ENCODE results near the gene PDZD2.
"Not testable (repeated sequence)": the region's sequence is repeated elsewhere in the genome, so short reads cannot be mapped to it uniquely, and the experiment has no call there.

DNA sequence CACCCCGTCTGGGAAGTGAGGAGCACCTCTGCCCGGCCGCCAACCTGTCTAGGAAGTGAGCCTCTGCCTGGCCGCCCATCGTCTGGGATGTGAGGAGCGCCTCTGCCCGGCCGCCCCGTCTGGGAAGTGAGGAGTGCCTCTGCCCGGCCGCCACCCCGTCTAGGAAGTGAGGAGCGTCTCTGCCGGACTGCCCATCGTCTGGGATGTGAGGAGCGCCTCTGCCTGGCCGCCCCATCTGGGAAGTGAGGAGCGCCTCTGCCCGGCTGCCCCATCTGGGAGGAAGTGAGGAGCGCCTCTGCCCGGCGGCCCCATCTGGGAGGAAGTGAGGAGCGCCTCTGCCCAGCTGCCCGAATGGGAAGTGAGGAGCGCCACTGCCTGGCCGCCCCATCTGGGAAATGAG, 400.7 kb downstream of the PDZD2 start:
- TF ChIP-seq, protein P1, sequence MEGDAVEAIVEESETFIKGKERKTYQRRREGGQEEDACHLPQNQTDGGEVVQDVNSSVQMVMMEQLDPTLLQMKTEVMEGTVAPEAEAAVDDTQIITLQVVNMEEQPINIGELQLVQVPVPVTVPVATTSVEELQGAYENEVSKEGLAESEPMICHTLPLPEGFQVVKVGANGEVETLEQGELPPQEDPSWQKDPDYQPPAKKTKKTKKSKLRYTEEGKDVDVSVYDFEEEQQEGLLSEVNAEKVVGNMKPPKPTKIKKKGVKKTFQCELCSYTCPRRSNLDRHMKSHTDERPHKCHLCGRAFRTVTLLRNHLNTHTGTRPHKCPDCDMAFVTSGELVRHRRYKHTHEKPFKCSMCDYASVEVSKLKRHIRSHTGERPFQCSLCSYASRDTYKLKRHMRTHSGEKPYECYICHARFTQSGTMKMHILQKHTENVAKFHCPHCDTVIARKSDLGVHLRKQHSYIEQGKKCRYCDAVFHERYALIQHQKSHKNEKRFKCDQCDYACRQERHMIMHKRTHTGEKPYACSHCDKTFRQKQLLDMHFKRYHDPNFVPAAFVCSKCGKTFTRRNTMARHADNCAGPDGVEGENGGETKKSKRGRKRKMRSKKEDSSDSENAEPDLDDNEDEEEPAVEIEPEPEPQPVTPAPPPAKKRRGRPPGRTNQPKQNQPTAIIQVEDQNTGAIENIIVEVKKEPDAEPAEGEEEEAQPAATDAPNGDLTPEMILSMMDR (IDR thresholded peaks at IDR 0.05; ENCODE audit: poor library complexity, severe bottlenecking): not testable (repeated sequence)
- not testable (repeated sequence) for TF ChIP-seq EP300 (conservative IDR thresholded peaks at IDR 0.05; ENCODE audit: poor library complexity, severe bottlenecking); TAF1 (IDR thresholded peaks at IDR 0.05; ENCODE audit: low read depth); EZH2 (IDR thresholded peaks at IDR 0.05; ENCODE audit: borderline replicate concordance, insufficient read depth, low read length, poor library complexity, severe bottlenecking); POLR2AphosphoS5 (IDR thresholded peaks at IDR 0.05)
- TF ChIP-seq, protein P2, sequence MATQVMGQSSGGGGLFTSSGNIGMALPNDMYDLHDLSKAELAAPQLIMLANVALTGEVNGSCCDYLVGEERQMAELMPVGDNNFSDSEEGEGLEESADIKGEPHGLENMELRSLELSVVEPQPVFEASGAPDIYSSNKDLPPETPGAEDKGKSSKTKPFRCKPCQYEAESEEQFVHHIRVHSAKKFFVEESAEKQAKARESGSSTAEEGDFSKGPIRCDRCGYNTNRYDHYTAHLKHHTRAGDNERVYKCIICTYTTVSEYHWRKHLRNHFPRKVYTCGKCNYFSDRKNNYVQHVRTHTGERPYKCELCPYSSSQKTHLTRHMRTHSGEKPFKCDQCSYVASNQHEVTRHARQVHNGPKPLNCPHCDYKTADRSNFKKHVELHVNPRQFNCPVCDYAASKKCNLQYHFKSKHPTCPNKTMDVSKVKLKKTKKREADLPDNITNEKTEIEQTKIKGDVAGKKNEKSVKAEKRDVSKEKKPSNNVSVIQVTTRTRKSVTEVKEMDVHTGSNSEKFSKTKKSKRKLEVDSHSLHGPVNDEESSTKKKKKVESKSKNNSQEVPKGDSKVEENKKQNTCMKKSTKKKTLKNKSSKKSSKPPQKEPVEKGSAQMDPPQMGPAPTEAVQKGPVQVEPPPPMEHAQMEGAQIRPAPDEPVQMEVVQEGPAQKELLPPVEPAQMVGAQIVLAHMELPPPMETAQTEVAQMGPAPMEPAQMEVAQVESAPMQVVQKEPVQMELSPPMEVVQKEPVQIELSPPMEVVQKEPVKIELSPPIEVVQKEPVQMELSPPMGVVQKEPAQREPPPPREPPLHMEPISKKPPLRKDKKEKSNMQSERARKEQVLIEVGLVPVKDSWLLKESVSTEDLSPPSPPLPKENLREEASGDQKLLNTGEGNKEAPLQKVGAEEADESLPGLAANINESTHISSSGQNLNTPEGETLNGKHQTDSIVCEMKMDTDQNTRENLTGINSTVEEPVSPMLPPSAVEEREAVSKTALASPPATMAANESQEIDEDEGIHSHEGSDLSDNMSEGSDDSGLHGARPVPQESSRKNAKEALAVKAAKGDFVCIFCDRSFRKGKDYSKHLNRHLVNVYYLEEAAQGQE (IDR thresholded peaks at IDR 0.05; ENCODE audit: borderline replicate concordance): not testable (repeated sequence)
